OCI-LY3 (cell line): ENCODE measurements around the gene CNOT3.
"Not testable (repeated sequence)": the region's sequence is repeated elsewhere in the genome, so short reads cannot be mapped to it uniquely, and the experiment has no call there.

ENCODE experiments used
- H2AFZ ChIP-seq: fragments of 200-600, 300-600 bp; shearing (Covaris generic); 2 replicates; pipeline ENCODE4 v1.6.0; 2014; ENCODE audit warnings: antibody characterized with exemption, low read depth, low read length
- H3K27ac ChIP-seq: fragments of 200-600, 300-600 bp; sonication (generic); 2 replicates; pipeline ENCODE4 v1.5.1; 2014; ENCODE audit warnings: mild to moderate bottlenecking, low read length, moderate library complexity, mixed read lengths
- H3K27me3 ChIP-seq: fragments of 200-600, 300-600 bp; sonication (generic); 2 replicates; pipeline ENCODE4 v1.6.1; 2014; ENCODE audit warnings: low read depth, low read length, mixed read lengths
- H3K36me3 ChIP-seq: fragments of 200-600, 300-600 bp; sonication (generic); replicated peaks from 2 replicates; pipeline ENCODE3; 2014; ENCODE audit warnings: low read depth, low read length, mixed read lengths
- H3K4me1 ChIP-seq: fragments of 300-600, 200-600 bp; sonication (generic); 2 replicates; pipeline ENCODE4 v1.6.1; 2014; ENCODE audit warnings: low read length, mixed read lengths
- H3K4me2 ChIP-seq: fragments of 200-600, 300-600 bp; sonication (generic); 2 replicates; pipeline ENCODE4 v1.6.1; 2014; ENCODE audit warnings: low read length, mixed read lengths
- H3K4me3 ChIP-seq: fragments of 300-600, 200-600 bp; sonication (generic); 2 replicates; pipeline ENCODE4 v1.5.1; 2014; ENCODE audit warnings: antibody characterized with exemption, mild to moderate bottlenecking, low read length, moderate library complexity
- H3K79me2 ChIP-seq: fragments of 300-600, 200-600 bp; shearing (Covaris generic); 2 replicates; pipeline ENCODE4 v1.6.1; 2014; ENCODE audit warnings: mild to moderate bottlenecking, low read length, mixed read lengths
- H3K9ac ChIP-seq: fragments of 300-600, 200-600 bp; shearing (Covaris generic); 2 replicates; pipeline ENCODE4 v1.6.0; 2014; ENCODE audit warnings: mild to moderate bottlenecking, low read length, moderate library complexity
- H3K9me3 ChIP-seq: fragments of 200-600, 300-600 bp; shearing (Covaris generic); 2 replicates; pipeline ENCODE4 v1.6.1; 2014; ENCODE audit warnings: low read length, mixed read lengths; ENCODE audit not compliant: insufficient read depth
- H4K20me1 ChIP-seq: fragments of 200-600, 300-600 bp; sonication (generic); 2 replicates; pipeline ENCODE4 v1.6.1; 2016; ENCODE audit warnings: low read length, mixed read lengths; ENCODE audit not compliant: insufficient read depth
- CTCF ChIP-seq: fragments of 200-600, 300-600 bp; sonication (generic); IDR thresholded peaks from 2 replicates; pipeline ENCODE4 v1.5.1; 2014; ENCODE audit warnings: antibody characterized with exemption, low read length, low read depth
- EZH2phosphoT487 ChIP-seq: fragments of 200-600 bp; shearing (Covaris generic); IDR thresholded peaks from 2 replicates; pipeline ENCODE4 v1.6.1; 2018; ENCODE audit warnings: antibody characterized with exemption, mixed run types, low read depth

The CNOT3 gene

GRCh38 chr19:54096617-54097106, 40.9 kb upstream of the CNOT3 start:
- no peaks in the 10 kb centered on the region for H3K36me3 ChIP-seq
- H3K9me3 ChIP-seq: no peaks in the 10 kb centered on the region
- peak overlapping the region; percentile 59 for H3K9ac ChIP-seq
- peak overlapping the region; percentile 89 for H3K4me2 ChIP-seq
- peak overlapping the region; percentile 99 for H2AFZ ChIP-seq
- H4K20me1 ChIP-seq: no peaks in the 10 kb centered on the region
- H3K27ac ChIP-seq: no peak overlapping the region
- H3K27me3 ChIP-seq: no peaks in the 10 kb centered on the region
- H3K4me1 ChIP-seq: peaks cover 6% of the 10 kb centered on the region; the same call in 1 of the 2 replicates
- no peaks in the 10 kb centered on the region for H3K79me2 ChIP-seq
- peak overlapping the region; percentile 76 for H3K4me3 ChIP-seq
- TF ChIP-seq CTCF (peak; percentile 31), EZH2phosphoT487 (no peak)

GRCh38 chr19:54099190-54099902, 38.2 kb upstream of the CNOT3 start:
- Histone ChIP-seq H3K9me3 (no peaks in the 10 kb centered on the region), H3K9ac (no peak overlapping the region), H3K79me2 (peaks cover 17% of the 10 kb centered on the region), H4K20me1 (no peaks in the 10 kb centered on the region), H3K4me2 (no peak overlapping the region), H3K36me3 (peaks cover 1% of the 10 kb centered on the region), H3K4me3 (no peak overlapping the region), H3K27me3 (no peaks in the 10 kb centered on the region), H3K4me1 (peaks cover 12% of the 10 kb centered on the region), H2AFZ (no peak overlapping the region), H3K27ac (no peak overlapping the region)
- no peak for TF ChIP-seq EZH2phosphoT487
- TF ChIP-seq CTCF: no peak

GRCh38 chr19:54099903-54100255, 37.7 kb upstream of the CNOT3 start:
- H2AFZ ChIP-seq, H3K27ac ChIP-seq, H3K9ac ChIP-seq, H3K36me3 ChIP-seq, H3K4me3 ChIP-seq, H3K4me2 ChIP-seq, H4K20me1 ChIP-seq, H3K27me3 ChIP-seq, H3K9me3 ChIP-seq: not testable (repeated sequence)
- H3K79me2 ChIP-seq: peaks cover 22% of the 10 kb centered on the region
- H3K4me1 ChIP-seq: peaks cover 12% of the 10 kb centered on the region

- no peaks in the 10 kb centered on the region for H3K27me3 ChIP-seq
- peaks cover 26% of the 10 kb centered on the region for H3K79me2 ChIP-seq
- TF ChIP-seq EZH2phosphoT487 (no peak), CTCF (no peak)
- H3K9ac ChIP-seq: no peak within 1 kb of the TSS
- no peak within 1 kb of the TSS for H3K4me2 ChIP-seq
- peaks cover 12% of the 10 kb centered on the region for H3K4me1 ChIP-seq
- H3K9me3 ChIP-seq: no peaks in the 10 kb centered on the region
- H3K36me3 ChIP-seq: peaks cover 3% of the 10 kb centered on the region
- no peak within 1 kb of the TSS for H3K4me3 ChIP-seq
- no peak within 1 kb of the TSS for H2AFZ ChIP-seq
- H4K20me1 ChIP-seq: no peaks in the 10 kb centered on the region
- H3K27ac ChIP-seq: no peak within 1 kb of the TSS
Measured at GRCh38 chr19:54100561-54100960, 37.0 kb upstream of the CNOT3 start, which contains the start of gene OSCAR. Gene OSCAR, minus strand, starts transcription at chr19:54100803. Its CDS starts 11 bp downstream, at chr19:54100792.
